ENCODE measurements around the gene RPS21. TPM values are rescaled to one million over a fixed set of nuclear protein-coding genes. Genes with fewer than 3 reads are reported as not detected.
A peak's percentile ranks its signal among the peaks of the same experiment; 100 is the strongest.

Gene RPS21
- total RNA-seq, 1 donor from 2014 or later = 1,160 TPM

- H3K36me3 Mint-ChIP-seq (ENCODE audit: insufficient read depth) = peaks cover 5% of the 10 kb centered on the region
- no peak for DNase-seq (ENCODE audit: low spot score, unreplicated experiment)
- peaks cover 11% of the 10 kb centered on the region for H3K4me1 Mint-ChIP-seq (ENCODE audit: low read depth)
- H3K4me3 Mint-ChIP-seq (ENCODE audit: low read depth) = no peak overlapping the region
- H3K9me3 Mint-ChIP-seq (ENCODE audit: low read depth) = no peaks in the 10 kb centered on the region
- H3K27ac Mint-ChIP-seq = no peak overlapping the region
- peak; percentile 39 for TF ChIP-seq CTCF (IDR thresholded peaks at IDR 0.05; ENCODE audit: unreplicated experiment)
- H3K27me3 Mint-ChIP-seq = no peaks in the 10 kb centered on the region
Observed at GRCh38 chr20:62401331-62401779, 14.5 kb downstream of the RPS21 start.

- no peaks in the 10 kb centered on the region for H3K9me3 Mint-ChIP-seq (ENCODE audit: low read depth)
- H3K27me3 Mint-ChIP-seq = no peaks in the 10 kb centered on the region
- H3K4me3 Mint-ChIP-seq (ENCODE audit: low read depth) = no peak overlapping the region
- H3K4me1 Mint-ChIP-seq (ENCODE audit: low read depth) = peaks cover 11% of the 10 kb centered on the region
- DNase-seq (ENCODE audit: low spot score, unreplicated experiment) = no peak
- H3K36me3 Mint-ChIP-seq (ENCODE audit: insufficient read depth) = peaks cover 5% of the 10 kb centered on the region
- H3K27ac Mint-ChIP-seq = no peak overlapping the region
- no peak for TF ChIP-seq CTCF (IDR thresholded peaks at IDR 0.05; ENCODE audit: unreplicated experiment)
Observed at GRCh38 chr20:62402456-62403150, 15.7 kb downstream of the RPS21 start.

- Mint-ChIP-seq H3K4me1 (ENCODE audit: low read depth) (peaks cover 11% of the 10 kb centered on the region), H3K36me3 (ENCODE audit: insufficient read depth) (peaks cover 5% of the 10 kb centered on the region), H3K27ac (no peak overlapping the region), H3K27me3 (no peaks in the 10 kb centered on the region), H3K4me3 (ENCODE audit: low read depth) (peak overlapping the region; percentile 21), H3K9me3 (ENCODE audit: low read depth) (no peaks in the 10 kb centered on the region)
- no peak for TF ChIP-seq CTCF (IDR thresholded peaks at IDR 0.05; ENCODE audit: unreplicated experiment)
- DNase-seq (ENCODE audit: low spot score, unreplicated experiment) = no peak
Observed at GRCh38 chr20:62403331-62403730, 16.4 kb downstream of the RPS21 start.

GRCh38 chr20:62404112-62404665 is 17.3 kb downstream of the RPS21 start:
- Mint-ChIP-seq H3K36me3 (ENCODE audit: insufficient read depth) (peaks cover 5% of the 10 kb centered on the region), H3K4me3 (ENCODE audit: low read depth) (peak overlapping the region; percentile 26), H3K9me3 (ENCODE audit: low read depth) (no peaks in the 10 kb centered on the region), H3K27ac (peak overlapping the region; percentile 59), H3K4me1 (ENCODE audit: low read depth) (peaks cover 11% of the 10 kb centered on the region), H3K27me3 (peaks cover 3% of the 10 kb centered on the region)
- DNase-seq (ENCODE audit: low spot score, unreplicated experiment) = no peak
- TF ChIP-seq CTCF (IDR thresholded peaks at IDR 0.05; ENCODE audit: unreplicated experiment) = no peak

GRCh38 chr20:62404761-62405107 is 17.8 kb downstream of the RPS21 start:
- peaks cover 7% of the 10 kb centered on the region for H3K27me3 Mint-ChIP-seq
- H3K4me3 Mint-ChIP-seq (ENCODE audit: low read depth) = no peak overlapping the region
- peaks cover 4% of the 10 kb centered on the region for H3K36me3 Mint-ChIP-seq (ENCODE audit: insufficient read depth)

More at GRCh38 chr20:62404761-62405107, 17.8 kb downstream of the RPS21 start:
- Mint-ChIP-seq H3K9me3 (ENCODE audit: low read depth) (no peaks in the 10 kb centered on the region), H3K27ac (no peak overlapping the region), H3K4me1 (ENCODE audit: low read depth) (peaks cover 11% of the 10 kb centered on the region)
- TF ChIP-seq CTCF (IDR thresholded peaks at IDR 0.05; ENCODE audit: unreplicated experiment) = no peak
- no peak for DNase-seq (ENCODE audit: low spot score, unreplicated experiment)

Measured in progenitor cell of endocrine pancreas (in vitro differentiated cells).